Gastrocnemius medialis (tissue), 4 donors: Measurements from ENCODE around the gene CCSER1.

ENCODE experiments used
- CTCF ChIP-seq, 5 experiments: fragments of 450-650 bp in 3 of 5; fragments of 200-600 bp in 2 of 5; sonication (generic) in 2 of 5; IDR thresholded peaks in 4 of 5; conservative IDR thresholded peaks in 1 of 5; 1 replicate in 4 of 5; 2 replicates in 1 of 5; pipeline ENCODE4 v1.5.1; 2016 to 2019; ENCODE audit warnings: antibody characterized with exemption in 5 of 5, mild to moderate bottlenecking in 3 of 5, moderate library complexity in 3 of 5
- POLR2A ChIP-seq, 2 donors: fragments of 450-650 bp; IDR thresholded peaks; one replicate each; pipeline ENCODE4 v1.6.1; 2017; ENCODE audit warnings: antibody characterized with exemption in 2 of 2, mild to moderate bottlenecking in 2 of 2, moderate library complexity in 2 of 2

DNA sequence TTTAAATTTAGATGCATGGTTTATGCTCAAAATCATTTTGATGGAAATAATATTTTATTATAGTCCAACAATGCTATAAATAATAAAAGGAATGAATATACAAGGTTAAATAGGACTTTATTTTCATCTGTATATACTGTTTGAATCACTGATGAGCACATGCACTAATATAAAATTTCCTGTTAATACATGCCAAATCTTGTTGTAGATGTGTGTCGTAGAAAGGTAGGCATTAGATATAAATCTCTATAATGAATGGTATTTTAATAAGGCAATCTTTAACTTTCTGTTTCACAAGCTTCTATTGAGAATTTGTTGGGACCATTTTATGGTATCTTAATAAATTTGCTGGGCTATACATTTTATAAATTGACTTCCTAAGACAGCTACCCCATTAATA is 868.8 kb downstream of the CCSER1 start:
- TF ChIP-seq CTCF (IDR thresholded peaks at IDR 0.05 in 4 of 5, conservative IDR thresholded peaks at IDR 0.05 in 1 of 5) (no peak), POLR2A (IDR thresholded peaks at IDR 0.05) (no peak)
